Activated T-helper 17 cell treated with anti-CD3 and anti-CD28 coated beads, Interleukin-2, amount 50 U/mL, for 72 hours (primary cell): ENCODE results near the gene PRKCB. TPM values are rescaled to one million over a fixed set of nuclear protein-coding genes. Genes with fewer than 3 reads are reported as not detected.

Experiments used
- ATAC-seq: fragments of 150-1000 bp; cut with Tn5 transposase; replicated peaks from 2 replicates; pipeline ENCODE4 v1.10.0; 2021; ENCODE audit warnings: mild to moderate bottlenecking, moderate library complexity
- H3K27ac Mint-ChIP-seq: one replicate; pipeline ENCODE4 v1.8.0; 2022; ENCODE audit warnings: mixed read lengths
- H3K27me3 Mint-ChIP-seq: one replicate; pipeline ENCODE4 v1.8.0; 2022; ENCODE audit warnings: mixed read lengths
- H3K36me3 Mint-ChIP-seq: one replicate; pipeline ENCODE4 v1.8.0; 2022; ENCODE audit warnings: low read depth, mild to moderate bottlenecking, mixed read lengths
- H3K4me1 Mint-ChIP-seq: one replicate; pipeline ENCODE4 v1.8.0; 2022; ENCODE audit warnings: mixed read lengths
- H3K4me3 Mint-ChIP-seq: one replicate; pipeline ENCODE4 v1.8.0; 2022; ENCODE audit warnings: mild to moderate bottlenecking, mixed read lengths
- H3K9me3 Mint-ChIP-seq: one replicate; pipeline ENCODE4 v1.8.0; 2022; ENCODE audit warnings: mixed read lengths
- total RNA-seq, 2 donors: library from RNA; stranded (reverse); gene quantifications; one replicate each; pipeline ENCODE4 v1.2.3, GENCODE V29; 2022

Gene PRKCB
- total RNA-seq, 2 donors from 2014 or later = 76.0 to 87.7 TPM

GRCh38 chr16:24036038-24036543 is 200.3 kb downstream of the PRKCB start:
- Mint-ChIP-seq H3K4me3 (peak overlapping the region; percentile 58), H3K4me1 (peaks cover 35% of the 10 kb centered on the region), H3K27me3 (no peaks in the 10 kb centered on the region), H3K36me3 (peaks cover 22% of the 10 kb centered on the region), H3K27ac (peak overlapping the region; percentile 62), H3K9me3 (no peaks in the 10 kb centered on the region)
- no peak for ATAC-seq

GRCh38 chr16:24036614-24037013 is 200.8 kb downstream of the PRKCB start:
- Mint-ChIP-seq H3K9me3 (no peaks in the 10 kb centered on the region), H3K36me3 (peaks cover 22% of the 10 kb centered on the region), H3K27ac (peak overlapping the region; percentile 62), H3K4me1 (peaks cover 35% of the 10 kb centered on the region), H3K27me3 (no peaks in the 10 kb centered on the region), H3K4me3 (peak overlapping the region; percentile 58)
- no peak for ATAC-seq

GRCh38 chr16:24037335-24037734 is 201.6 kb downstream of the PRKCB start:
- Mint-ChIP-seq H3K27ac (peak overlapping the region; percentile 25), H3K36me3 (peaks cover 26% of the 10 kb centered on the region), H3K9me3 (no peaks in the 10 kb centered on the region), H3K27me3 (no peaks in the 10 kb centered on the region), H3K4me1 (peaks cover 42% of the 10 kb centered on the region), H3K4me3 (peak overlapping the region; percentile 58)
- ATAC-seq = no peak

DNA sequence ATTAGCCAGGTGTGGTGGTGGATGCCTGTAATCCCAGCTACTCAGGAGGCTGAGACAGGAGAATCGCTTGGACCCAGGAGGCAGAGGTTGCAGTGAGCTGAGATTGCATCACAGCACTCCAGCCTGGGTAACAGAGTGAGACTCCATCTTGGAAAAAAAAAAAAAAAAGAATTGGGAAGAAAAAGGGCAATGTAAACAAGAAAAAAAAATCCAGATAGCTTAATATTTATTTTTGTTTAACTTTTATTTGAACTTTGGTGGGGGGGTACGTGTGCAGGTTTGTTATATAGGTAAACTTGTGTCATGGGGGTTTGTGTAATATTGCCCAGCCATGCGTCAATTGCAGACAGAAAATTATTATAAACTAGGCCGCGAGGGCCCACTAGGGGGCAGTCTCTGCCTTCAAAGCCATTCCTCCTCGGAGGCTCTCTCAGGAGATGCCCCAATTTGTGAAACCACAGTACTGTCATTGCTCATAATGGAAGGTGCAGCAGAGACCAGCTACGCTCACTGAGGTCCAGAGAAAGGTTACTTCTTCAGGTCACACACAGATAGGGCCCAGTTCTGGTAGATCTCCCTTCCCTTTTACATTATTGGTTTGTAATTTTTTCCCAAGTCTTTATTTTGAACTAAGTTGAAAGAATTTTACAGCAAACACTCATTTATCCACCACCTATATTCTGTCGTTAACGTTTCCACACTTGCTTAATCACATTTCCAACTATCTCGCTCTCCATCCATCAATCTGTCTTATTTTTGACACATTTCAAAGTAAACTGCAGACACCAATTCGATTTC is 206.2 kb downstream of the PRKCB start:
- H3K4me1 Mint-ChIP-seq = peaks cover 14% of the 10 kb centered on the region
- H3K4me3 Mint-ChIP-seq = no peak overlapping the region
- peak; percentile 100 for ATAC-seq
- no peaks in the 10 kb centered on the region for H3K9me3 Mint-ChIP-seq
- H3K36me3 Mint-ChIP-seq = peaks cover 42% of the 10 kb centered on the region
- H3K27me3 Mint-ChIP-seq = no peaks in the 10 kb centered on the region
- H3K27ac Mint-ChIP-seq = no peak overlapping the region

DNA sequence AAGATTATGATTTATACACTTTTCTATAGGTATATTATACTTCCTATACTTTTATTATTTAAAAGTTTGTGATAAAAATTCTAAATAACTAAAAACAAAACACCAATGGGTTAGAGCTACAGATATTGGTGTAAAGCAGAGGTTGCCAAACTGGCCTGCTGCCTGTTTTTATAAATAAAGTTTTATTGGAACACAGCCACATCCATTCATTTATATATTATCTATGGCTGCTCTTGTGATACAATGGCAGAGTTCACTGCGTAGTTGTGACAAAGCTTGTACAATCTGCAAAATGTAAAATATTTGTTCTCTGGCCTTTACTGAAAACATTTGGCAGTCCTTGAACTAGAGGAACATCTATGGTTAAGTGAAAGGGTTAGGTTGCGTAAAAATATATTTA is 208.7 kb downstream of the PRKCB start:
- H3K4me3 Mint-ChIP-seq = no peak overlapping the region
- no peak overlapping the region for H3K27ac Mint-ChIP-seq
- no peaks in the 10 kb centered on the region for H3K9me3 Mint-ChIP-seq

GRCh38 chr16:24045641-24046040 is 209.9 kb downstream of the PRKCB start:
- no peaks in the 10 kb centered on the region for H3K27me3 Mint-ChIP-seq
- no peak for ATAC-seq
- no peaks in the 10 kb centered on the region for H3K9me3 Mint-ChIP-seq
- H3K4me3 Mint-ChIP-seq = no peak overlapping the region
- no peak overlapping the region for H3K27ac Mint-ChIP-seq
- peaks cover 28% of the 10 kb centered on the region for H3K4me1 Mint-ChIP-seq
- H3K36me3 Mint-ChIP-seq = peaks cover 44% of the 10 kb centered on the region

More for the DNA sequence above, 208.7 kb downstream of the PRKCB start:
- Mint-ChIP-seq H3K36me3 (peaks cover 36% of the 10 kb centered on the region), H3K4me1 (peaks cover 19% of the 10 kb centered on the region), H3K27me3 (no peaks in the 10 kb centered on the region)
- no peak for ATAC-seq

DNA sequence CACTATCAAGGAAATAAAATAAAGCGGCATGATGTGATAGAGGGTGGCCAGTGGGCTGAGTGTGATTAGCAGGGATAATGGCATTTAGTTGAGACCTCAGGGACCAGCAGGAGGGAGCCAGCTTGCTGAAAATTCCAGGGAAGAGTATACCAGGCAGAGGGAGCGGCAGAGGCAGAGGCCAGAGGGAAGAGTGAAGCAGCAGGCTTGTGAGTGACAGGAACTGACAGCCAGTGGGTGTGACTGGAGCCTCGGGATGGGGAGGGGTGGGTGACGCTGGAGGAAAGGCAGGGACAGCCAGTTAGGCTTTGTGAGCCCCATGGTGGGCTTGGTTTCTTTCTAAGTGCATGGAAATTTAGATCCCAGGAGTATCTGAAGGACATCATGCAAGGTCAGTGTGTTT is 210.7 kb downstream of the PRKCB start:
- ATAC-seq = no peak
- Mint-ChIP-seq H3K9me3 (no peaks in the 10 kb centered on the region), H3K36me3 (peaks cover 52% of the 10 kb centered on the region), H3K4me1 (peaks cover 36% of the 10 kb centered on the region), H3K27me3 (no peaks in the 10 kb centered on the region), H3K27ac (peak overlapping the region; percentile 64), H3K4me3 (no peak overlapping the region)

DNA sequence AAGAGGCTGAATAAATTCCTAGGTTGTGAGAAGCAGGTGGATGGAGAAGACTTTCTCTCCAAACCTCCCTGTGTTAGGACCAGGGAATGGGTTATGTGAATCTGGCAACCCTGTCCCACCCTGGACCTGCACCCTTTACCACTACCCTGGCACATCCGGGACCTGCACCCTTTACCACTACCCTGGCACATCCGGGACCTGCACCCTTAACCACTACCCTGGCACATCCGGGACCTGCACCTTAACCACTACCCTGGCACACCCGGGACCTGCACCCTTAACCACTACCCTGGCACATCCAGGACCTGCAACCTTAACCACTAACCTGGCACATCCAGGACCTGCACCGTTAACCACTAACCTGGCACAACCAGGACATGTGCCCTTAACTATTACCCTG is 213.3 kb downstream of the PRKCB start:
- Mint-ChIP-seq H3K9me3 (no peaks in the 10 kb centered on the region), H3K27ac (peak overlapping the region; percentile 66), H3K36me3 (peaks cover 52% of the 10 kb centered on the region), H3K27me3 (no peaks in the 10 kb centered on the region), H3K4me1 (peaks cover 33% of the 10 kb centered on the region), H3K4me3 (peak overlapping the region; percentile 11)
- no peak for ATAC-seq

GRCh38 chr16:24051125-24051524 is 215.3 kb downstream of the PRKCB start:
- H3K36me3 Mint-ChIP-seq = peaks cover 37% of the 10 kb centered on the region
- H3K27ac Mint-ChIP-seq = peak overlapping the region; percentile 73
- H3K4me1 Mint-ChIP-seq = peaks cover 33% of the 10 kb centered on the region
- no peaks in the 10 kb centered on the region for H3K9me3 Mint-ChIP-seq
- ATAC-seq = no peak
- H3K4me3 Mint-ChIP-seq = no peak overlapping the region
- no peaks in the 10 kb centered on the region for H3K27me3 Mint-ChIP-seq

GRCh38 chr16:24052329-24053098 is 216.7 kb downstream of the PRKCB start:
- H3K36me3 Mint-ChIP-seq = peaks cover 42% of the 10 kb centered on the region
- no peaks in the 10 kb centered on the region for H3K9me3 Mint-ChIP-seq
- H3K27ac Mint-ChIP-seq = no peak overlapping the region
- H3K4me1 Mint-ChIP-seq = peaks cover 32% of the 10 kb centered on the region
- ATAC-seq = no peak
- no peak overlapping the region for H3K4me3 Mint-ChIP-seq
- H3K27me3 Mint-ChIP-seq = no peaks in the 10 kb centered on the region

- ATAC-seq = no peak
- H3K4me1 Mint-ChIP-seq = peaks cover 32% of the 10 kb centered on the region
- peaks cover 42% of the 10 kb centered on the region for H3K36me3 Mint-ChIP-seq
- no peaks in the 10 kb centered on the region for H3K9me3 Mint-ChIP-seq
- no peak overlapping the region for H3K4me3 Mint-ChIP-seq
- no peaks in the 10 kb centered on the region for H3K27me3 Mint-ChIP-seq
- H3K27ac Mint-ChIP-seq = no peak overlapping the region
Measured at GRCh38 chr16:24053099-24053946, 217.5 kb downstream of the PRKCB start.

- H3K36me3 Mint-ChIP-seq = peaks cover 27% of the 10 kb centered on the region
- no peak for ATAC-seq
- H3K4me1 Mint-ChIP-seq = peaks cover 34% of the 10 kb centered on the region
- H3K9me3 Mint-ChIP-seq = no peaks in the 10 kb centered on the region
- H3K27ac Mint-ChIP-seq = no peak overlapping the region
- H3K27me3 Mint-ChIP-seq = no peaks in the 10 kb centered on the region
- H3K4me3 Mint-ChIP-seq = no peak overlapping the region
Measured at GRCh38 chr16:24054741-24055491, 219.1 kb downstream of the PRKCB start.

DNA sequence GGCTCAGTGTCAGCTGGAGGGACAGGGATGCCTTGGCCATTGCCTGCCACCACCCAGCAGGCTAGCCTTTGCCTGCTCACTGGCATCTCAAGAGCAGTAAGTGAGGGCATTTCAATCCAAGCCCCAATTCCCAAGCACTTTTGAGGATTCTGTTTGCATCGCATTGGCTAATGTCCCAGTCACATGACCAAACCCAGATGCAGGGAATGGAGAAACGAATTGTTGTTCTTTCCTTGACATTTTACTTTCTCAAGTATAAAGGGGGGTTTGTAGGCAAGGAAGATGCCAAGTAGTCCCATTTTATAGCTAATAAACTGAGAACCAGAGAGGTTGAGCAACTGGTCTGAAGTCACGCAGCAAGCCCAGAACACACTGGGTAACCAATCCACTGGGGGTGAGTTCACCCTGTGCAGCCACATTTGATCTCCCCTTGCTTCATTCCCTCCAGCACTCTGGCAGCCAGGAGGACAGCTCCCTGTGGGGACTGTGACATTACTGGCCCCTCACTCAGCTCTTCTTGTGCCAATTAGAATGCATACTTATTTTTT is 226.6 kb downstream of the PRKCB start:
- no peak overlapping the region for H3K4me3 Mint-ChIP-seq
- H3K9me3 Mint-ChIP-seq = no peaks in the 10 kb centered on the region
- no peaks in the 10 kb centered on the region for H3K27me3 Mint-ChIP-seq
- H3K27ac Mint-ChIP-seq = peak overlapping the region; percentile 28
- ATAC-seq = no peak
- H3K4me1 Mint-ChIP-seq = peaks cover 19% of the 10 kb centered on the region
- peaks cover 17% of the 10 kb centered on the region for H3K36me3 Mint-ChIP-seq
